ENCODE measurements around the gene SLC5A5.
A peak's percentile ranks its signal among the peaks of the same experiment; 100 is the strongest.

The SLC5A5 gene
- 7.5 reads per million, percentile 26 among the genes with 10 or more reads in this experiment for total RNA-seq

DNA sequence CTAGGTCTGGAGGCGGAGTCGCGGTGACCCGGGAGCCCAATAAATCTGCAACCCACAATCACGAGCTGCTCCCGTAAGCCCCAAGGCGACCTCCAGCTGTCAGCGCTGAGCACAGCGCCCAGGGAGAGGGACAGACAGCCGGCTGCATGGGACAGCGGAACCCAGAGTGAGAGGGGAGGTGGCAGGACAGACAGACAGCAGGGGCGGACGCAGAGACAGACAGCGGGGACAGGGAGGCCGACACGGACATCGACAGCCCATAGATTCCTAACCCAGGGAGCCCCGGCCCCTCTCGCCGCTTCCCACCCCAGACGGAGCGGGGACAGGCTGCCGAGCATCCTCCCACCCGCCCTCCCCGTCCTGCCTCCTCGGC lies at the start of gene SLC5A5:
Gene SLC5A5 (plus strand): TSS at position 68 of the 373 bp plus-strand sequence. CDS start 375 bp downstream, outside the sequence.
- DNase-seq, result no peak

DNA sequence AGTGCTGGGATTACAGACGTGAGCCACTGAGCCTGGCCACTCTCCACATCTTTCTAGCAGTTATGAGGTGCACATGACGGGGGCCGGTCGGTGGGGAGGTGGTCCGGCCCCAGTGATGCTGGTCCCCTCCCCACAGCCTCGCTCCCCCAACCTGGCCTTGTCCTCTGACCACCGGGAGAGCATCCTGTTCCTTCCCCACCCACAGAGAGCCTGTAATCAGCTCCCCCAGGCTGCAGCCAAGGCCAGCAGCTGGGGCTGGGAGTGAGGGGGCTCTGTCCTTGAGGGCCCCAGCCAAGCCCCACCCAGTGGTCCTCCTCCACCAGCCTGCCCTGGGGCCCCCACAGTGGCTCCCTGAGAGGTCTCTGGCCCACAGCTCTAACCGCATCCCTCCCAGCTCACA lies 47.4 kb upstream of the SLC5A5 start:
- no peak for DNase-seq

DNA sequence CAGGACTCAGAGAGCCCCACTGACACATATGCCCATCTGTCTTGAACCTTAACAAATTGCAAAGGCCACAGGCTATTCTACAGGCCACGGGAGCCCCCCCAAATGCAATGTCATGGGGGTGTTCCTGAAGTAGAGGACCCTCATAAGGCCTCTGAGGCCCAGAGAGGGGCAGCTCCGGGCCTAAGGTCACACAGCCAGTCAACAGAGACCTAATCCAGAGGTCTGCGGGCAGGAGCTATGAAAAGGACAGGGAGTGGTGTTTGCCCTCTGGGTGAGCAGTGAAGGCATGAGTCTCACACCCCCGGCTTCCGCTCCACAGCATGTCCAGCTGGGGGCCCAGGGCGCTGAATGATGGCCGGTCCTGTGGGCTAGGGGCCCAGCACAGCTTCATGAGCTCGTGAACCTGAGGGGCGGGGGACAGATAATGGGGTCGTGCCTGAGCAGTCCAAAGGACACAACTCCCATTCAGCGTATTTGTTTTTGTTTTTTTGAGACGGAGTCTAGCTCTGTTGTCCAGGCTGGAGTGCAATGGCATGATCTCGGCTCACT lies 45.2 kb upstream of the SLC5A5 start:
- no peak for DNase-seq

DNA sequence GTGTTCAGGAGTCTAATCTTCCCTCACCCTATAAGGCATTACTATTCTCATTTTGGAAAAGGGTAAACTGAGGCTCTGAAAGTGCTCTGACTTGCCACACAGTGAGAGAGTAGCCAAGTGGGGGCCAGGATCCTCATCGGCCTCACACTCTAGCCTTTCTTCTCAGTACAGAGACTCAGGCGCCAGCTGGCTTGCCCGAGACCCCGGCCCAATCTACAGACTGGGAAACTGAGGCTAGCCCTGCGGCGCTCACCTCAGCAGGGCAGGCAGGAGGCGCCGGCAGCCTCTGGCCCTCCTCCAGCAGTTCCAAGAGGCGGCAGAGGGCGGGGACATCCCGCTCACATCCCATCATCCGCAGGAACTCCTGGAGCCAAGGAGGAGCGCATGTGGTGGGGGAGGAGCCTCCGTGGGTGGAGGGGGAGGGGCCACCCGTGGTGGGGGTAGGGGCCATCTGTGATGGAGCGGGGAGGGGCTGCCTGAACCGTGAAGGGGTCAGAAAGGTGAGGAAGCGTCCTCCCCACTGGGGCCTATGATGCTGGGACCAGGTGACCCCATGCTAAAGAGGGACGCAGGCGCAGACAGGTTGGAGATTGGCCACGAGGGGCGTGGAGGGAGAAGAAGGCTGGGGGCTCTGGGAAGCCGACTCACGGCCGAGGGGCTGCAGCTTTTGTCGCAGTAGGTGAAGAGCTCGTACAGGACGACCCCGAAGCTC lies 41.7 kb upstream of the SLC5A5 start:
- DNase-seq, result no peak

DNA sequence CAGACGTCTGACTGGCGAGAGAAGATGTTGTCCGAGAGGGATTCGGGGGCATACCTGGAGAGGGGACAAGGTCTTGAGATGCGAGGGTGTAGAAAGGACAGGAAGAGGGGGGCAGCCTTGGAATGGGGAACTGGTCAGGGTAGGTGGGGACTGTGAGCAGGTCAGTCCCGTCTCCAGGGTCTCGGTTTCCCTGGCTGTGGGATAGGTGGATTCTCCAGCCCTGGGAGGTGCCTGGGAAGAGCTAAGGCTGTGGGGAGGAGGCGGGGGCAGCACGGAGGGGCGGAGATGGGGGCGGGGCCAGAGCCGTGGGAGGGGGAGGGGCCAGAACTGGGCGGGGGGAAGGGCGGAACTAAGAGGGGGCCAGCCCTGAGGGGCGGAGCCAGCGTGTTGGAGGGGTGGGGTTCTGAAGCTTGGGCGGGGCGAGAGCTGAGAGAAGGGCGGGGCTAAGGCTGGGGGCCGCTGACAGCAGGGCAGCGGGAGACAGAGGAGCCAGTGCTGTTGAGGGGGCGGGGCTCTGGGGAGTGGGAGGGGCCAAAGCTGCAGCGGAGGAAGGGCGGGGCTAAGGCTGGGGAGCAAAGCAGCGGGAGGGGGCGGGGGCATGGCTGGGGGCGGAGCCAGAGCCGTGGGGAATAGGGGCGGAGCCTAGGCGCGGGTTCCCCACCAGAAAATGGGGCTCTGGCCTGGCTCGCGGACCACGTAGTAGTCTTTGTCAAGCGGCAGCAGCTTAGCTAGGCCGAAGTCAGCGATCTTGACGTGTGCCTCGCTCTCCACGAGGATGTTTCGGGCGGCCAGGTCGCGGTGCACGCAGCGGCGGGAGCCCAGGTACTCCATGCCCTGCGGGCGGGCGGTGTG lies 41.0 kb upstream of the SLC5A5 start:
- DNase-seq, result no peak

DNA sequence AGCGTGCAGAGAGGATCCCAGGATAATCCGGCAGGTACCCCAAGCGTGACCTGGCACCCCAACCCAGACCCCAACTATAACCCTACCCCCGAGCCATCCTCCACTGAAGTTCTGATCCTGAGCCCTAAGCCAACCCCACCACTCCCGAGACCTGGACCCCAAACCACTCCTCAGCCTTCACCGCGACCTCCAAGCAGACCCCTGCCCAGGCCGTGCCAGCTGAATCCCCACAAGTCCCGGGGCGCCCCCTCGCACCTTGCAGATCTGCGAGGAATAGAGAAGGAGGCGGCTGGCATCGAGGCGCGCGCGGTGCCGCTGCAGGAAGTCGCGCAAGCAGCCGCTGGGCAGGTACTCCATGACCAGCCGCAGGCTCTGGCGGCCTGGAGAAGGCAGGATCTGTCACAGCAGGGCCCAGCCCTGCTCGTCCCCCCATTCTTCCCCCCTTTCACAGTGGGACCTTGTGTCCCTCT lies 40.3 kb upstream of the SLC5A5 start:
- no peak for DNase-seq

DNA sequence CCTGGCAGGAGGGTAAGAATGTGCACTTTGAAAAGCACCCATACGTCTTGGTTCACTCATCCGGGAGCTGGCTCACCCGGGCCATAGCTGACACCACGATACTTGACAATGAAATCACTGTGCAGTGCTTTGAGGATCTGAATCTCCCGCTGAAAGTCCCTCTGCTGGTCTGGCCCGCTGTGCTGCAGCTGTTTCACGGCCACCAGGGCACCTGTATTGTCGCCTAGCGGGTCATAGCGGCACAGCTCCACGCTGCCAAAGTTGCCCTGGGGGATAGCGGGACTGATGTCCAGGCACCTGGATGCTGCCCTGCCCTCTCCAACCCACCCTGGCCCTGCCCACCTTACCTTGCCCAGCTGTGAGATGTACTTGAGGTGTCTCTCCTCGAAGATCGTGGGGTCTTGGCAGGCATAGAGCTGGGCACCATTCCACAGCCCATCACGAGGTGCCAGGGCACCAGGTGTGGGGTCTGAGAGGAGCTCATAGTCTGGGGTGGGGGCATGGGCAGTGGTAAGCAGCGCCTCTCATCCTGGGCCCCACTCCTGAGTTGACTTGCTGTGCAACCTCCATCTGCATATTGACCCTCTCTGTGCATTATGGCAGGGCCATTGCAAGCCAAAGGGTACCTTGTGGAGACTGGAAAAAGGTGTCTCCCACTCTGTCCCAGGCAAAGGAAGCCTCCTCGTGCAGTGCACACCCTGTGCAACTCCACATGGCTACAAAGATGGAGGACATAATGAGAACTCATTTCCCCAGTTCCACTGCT lies 39.1 kb upstream of the SLC5A5 start:
- no peak for DNase-seq

DNA sequence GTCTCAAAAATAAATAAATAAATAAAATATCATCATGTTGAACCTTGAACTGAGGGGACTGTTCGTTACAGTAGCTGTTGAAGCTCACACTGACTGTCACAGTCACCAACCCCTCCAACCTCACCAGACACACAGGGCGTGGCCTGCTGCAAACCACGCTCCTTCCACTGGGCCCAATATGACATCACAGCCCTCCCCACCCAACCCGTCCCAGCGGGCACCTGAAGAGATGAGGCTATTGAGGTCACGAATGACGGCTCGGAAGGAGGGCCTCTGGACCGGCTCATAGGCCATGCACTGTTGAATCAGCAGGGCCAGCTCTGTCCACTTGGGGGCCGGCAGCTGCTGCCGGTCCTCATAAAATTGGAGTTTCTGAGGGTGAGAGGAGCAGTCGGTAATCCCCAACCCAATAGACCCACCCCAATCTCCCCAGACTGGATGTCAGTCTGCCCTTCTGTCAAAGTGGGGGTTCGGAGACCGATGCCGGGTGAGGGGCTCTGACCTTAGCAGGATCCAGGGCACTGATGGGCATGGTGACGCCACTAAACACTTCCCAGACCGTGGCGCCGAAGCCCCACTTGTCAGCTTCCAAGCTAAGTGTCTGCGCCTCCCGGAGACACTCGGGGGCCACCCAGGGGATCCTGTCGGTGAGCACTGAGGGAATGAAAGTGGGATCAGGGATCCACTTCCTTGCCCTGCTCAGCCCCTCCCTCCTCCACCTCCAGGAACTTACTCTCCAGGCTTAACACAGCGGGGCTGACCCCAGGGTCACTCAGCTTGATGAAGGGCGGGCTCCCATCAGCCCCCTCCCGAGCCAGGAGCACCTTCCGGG lies 37.2 kb upstream of the SLC5A5 start:
- DNase-seq, result no peak

DNA sequence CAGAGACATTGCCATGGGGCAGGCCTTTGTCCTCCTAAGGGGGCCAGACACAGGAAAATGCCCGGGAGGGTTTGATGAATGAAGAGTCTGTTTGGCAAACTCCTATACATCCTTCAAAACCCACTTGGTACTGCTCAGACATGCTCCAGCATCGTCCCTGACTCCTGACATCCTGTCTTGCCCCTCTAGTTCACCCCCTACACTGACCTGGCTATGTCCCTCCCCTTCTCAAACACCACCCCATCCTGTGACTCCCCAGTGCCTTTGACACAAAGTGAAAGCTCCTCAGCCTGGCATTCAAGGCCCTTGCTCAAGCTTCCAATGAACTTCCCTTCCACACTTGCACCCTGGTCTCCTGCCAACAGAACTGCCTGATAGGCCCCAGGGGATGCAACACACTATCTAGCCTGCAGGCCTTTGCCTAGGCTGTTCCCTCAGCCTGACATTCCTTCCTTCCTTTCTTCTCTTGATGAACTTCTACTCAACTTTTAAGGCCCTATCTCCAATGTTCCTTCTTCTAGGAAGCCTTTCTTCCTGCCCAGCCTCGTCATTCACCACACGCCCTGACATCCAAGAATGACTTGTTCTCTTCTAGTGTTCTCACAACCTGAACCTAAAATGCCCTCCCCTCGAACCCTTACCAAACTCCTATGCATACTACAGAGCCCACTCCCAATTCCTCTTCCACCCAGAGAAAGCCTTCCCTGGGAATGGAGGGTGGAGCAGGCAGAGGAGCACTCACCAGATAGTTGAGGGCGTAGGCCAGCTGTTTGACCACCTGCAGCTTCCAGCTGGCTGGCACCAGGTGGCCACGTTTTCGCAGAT lies 36.4 kb upstream of the SLC5A5 start:
- no peak for DNase-seq

DNA sequence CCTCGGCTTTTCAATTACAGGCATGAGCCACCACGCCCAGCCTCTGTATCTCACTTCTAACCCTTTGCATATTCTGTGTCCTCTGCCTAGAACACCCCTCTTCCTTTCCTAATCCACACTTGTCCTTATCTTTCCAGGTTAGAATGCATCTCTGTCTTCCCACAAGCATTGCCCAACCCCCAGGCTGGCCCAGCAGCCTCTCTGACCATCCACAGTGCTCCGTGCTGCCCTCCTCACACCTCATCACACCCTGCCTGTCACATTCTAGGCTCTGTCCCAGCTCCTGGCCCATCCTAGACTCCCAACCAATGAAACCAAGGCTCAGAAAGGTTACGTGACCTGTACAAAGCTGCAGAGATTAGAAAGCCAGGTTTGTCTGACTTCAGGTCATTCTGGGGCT lies 35.2 kb upstream of the SLC5A5 start:
- DNase-seq, result no peak

DNA sequence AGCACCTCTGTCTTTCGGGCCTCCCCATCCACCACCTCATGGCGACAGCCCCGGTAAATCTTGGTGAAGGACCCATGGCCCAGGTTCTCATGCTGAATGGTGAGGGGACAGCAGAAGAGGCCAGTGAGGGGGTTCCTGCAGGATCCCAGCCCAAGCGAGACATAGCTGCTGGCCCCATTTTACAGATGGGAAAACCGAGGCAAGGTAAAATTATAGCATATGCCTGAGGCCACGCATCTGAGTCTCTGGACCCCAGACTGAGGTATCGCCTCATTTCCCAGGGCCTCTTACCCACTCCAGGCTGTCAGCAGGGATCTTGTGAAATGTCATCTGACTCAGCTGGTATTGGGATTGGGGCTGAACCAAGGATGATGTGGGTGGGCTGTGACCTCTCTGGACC lies 33.8 kb upstream of the SLC5A5 start:
- DNase-seq, result no peak

DNA sequence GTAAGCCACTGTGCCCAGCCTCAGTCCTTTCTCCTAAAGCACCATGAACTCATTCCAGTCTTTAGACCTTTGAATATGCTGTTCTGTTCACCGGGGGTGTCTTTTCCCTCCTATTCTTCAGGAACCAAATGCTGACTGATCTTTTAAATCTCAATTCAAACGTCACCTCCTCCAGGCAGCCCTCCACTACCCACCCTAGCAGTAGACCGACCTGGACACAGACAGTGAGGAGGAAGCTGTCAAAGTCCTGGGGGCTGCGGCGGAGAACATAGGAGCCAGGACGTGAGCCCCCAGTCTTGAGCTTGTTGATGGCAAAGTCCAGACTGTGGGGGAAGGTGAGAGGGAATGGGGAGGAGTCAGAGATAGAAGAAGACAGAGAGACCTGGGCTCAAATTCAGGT lies 31.7 kb upstream of the SLC5A5 start:
- no peak for DNase-seq

DNA sequence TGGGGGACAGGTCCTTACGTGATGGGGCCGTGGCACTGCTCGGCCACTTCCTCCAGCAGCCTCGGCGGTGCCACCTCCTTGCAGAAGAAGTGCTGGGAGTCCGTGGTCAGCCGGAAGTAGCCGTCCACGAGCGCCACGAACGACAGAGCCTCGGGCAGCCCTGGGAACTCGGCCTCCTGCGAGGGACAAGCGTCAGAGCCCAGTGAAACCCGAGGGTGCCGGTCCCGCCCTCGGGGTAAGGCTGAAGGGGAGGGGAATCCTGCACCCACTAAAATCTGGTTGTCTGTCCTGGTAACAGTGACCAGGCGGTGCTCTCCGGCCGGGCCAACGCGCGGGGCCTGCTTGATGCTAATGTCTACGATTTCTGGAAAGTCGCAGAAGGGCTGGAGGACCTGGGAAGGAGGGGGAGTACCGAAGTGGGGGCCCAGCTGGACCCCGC lies 30.4 kb upstream of the SLC5A5 start:
- no peak for DNase-seq

DNA sequence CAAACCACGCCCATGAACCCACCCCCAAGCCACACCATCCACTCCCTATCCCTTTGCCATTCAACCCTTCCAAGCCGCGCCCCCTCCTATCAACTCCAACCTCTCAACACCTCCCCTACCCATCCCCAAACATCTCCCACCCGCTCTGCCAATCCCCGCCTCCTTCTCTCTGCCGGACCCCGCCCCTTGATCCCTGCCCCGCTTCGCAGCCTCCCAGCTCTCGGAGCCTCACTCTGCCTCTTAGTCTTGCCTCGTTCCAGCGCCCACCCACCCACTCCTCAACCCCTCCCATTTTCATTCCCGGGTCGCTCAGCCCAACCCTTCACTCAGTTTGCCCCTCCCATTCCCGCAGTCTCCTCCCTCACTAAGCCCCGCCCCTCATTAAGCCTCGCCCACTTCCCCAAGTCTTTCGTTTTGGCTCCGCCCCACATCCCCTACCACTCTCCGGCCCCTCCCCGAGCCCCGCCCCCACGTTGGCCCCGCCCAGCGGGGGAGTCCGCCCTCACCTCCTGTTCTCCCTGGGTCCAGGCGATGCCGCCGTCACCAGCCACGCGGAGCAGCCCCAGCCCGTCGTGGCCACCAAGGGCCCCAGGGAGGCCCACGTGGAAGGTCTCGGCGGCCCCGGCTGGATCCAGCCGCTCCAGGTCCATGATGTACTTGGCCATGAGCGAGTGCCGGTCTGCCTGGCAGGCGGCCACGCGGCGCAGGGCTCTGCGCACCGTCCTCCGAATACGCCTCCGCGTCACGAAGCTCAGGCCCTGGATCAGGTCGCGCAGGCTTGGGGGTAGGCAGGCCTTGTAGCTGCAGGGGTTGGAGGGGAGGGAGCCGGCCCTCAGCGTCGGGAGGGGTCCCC lies 29.7 kb upstream of the SLC5A5 start:
- no peak for DNase-seq

DNA sequence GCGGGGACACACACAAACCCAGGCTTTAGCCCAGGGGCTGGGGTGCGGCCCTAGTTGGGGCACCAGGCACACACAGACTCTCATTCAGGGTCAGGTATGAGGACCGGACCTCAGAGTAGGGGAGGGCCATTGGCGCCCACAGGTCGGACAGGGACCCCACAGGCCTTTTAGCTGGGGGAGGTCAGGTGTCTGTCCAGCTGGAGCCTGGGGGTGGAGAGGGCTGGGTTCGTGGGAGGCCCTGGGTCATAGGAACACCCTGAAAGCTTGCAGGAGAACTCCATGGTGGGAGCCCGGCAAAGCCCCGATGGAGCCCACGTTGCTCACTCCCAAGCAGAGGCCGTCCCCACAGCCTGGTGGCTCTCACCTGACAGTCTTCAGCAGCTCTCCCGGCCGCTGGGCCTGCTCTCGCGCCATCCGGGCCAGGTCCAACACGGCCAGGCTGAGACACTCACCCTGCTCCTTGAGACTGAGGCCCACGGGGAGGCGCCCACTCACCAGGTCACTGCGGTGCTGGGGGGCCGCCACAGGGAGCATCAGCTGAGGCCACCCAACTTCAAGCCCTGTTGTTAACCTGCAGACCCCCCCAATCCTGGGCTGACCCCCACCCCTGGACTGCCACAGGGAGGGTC lies 29.0 kb upstream of the SLC5A5 start:
- DNase-seq, result no peak

DNA sequence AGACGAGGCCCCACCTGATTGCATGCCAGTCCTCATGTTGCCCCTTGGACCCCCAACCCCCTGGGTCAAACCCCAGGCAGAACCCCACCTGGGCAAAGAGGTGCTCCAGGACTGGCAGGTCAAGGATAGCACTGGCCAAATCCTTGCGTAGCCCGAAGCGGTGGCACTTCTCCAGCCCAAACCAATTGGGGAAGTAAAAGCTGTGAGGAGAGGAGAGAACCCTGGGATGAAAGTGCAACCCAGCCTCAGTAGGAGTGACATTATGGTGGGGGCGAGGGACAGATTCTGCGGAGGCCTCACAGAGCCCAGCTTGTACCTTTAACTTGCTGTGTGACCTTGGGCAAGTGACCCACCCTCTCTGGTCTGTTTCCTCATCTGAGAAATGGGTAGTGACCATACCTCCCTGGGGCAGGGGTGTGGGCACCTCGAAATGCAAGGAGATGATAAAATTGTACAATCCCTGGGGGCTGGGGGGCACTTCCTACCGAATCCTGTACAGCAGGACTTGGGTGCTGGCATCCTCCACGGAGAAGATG lies 28.4 kb upstream of the SLC5A5 start:
- DNase-seq, result no peak

DNA sequence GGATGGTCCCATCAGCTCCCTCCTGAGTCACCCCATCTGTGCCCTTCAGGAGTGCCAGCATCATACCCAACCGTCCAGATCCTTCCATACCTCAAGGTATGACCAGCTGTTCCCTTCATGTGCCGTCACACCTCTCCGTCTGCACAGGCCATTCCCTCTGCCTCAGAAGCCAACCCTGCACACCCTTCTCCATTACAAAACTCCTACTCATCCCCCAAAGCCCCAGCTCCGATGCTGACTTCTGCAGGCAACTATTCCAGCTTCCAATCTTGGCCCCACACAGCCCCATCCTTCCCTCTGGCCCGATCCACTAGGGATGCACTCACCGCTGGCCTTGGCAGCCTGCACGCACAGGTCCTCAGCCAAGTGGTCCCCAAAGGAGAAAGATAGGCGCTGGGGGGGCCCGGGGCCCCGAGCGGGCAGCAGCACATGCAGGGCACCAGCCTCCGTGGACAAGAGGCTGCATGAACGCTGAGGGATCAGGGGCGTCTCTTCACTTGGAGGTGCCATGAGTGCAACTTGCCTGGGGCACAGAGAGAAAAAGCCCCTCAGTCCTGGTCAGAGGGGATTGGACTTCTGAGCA lies 27.7 kb upstream of the SLC5A5 start:
- no peak for DNase-seq

DNA sequence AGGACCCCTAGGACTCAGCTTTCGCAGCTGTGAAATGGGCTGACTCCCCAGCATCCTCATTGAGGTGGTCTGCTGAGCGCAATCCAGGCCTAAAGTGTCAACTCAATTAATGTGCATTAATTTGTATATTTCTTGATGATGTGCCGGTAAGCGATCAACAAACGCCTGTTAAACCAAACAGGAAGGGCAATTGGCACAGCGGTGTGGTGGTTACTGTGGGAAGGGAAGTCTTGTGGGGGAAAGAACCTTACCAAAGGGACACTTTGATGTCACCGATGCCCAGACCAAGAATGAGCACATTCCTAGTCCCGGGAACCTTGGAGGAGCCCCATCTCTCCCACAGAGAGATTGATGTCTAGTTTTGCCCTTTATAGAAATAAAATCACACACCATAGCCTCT lies 25.6 kb upstream of the SLC5A5 start:
- DNase-seq, result peak; percentile 26
